IMR-90 (cell line): ENCODE results near the gene MAGEB2. TPM values are rescaled to one million over a fixed set of nuclear protein-coding genes. Genes with fewer than 3 reads are reported as not detected.

Experiments
- ATAC-seq: fragments of 200-7000 bp; cut with Tn5 transposase; 2 replicates; pipeline ENCODE4 v1.9.1; 2020; ENCODE audit warnings: low read depth, mild to moderate bottlenecking, moderate library complexity
- BruUV-seq: library from RNA; stranded (reverse); fragments of 400-500 nt; replicated peaks from 2 replicates; lab custom pipeline; 2021; lab: Mats Ljungman, UMichigan
- CTCF ChIA-PET: fragments of 300-600 bp; formaldehyde crosslinking; extraction: SDS; loops from one replicate; lab custom pipeline; 2021; ENCODE audit warnings: antibody characterized with exemption; lab: Yijun Ruan, JAX
- POLR2A ChIA-PET: fragments of 300-600 bp; sonication (Branson Sonifier 250); formaldehyde crosslinking; loops from one replicate; lab custom pipeline; 2022; ENCODE audit warnings: antibody characterized with exemption; ENCODE audit not compliant: unreplicated experiment; lab: Charles Lee
- DNase-seq: peaks from one replicate; pipeline ENCODE4 v3.0.0; 2013
- H2AFZ ChIP-seq: replicated peaks from 2 replicates; pipeline ENCODE3; 2013; ENCODE audit warnings: low read length, mild to moderate bottlenecking; ENCODE audit not compliant: poor library complexity
- H2AK5ac ChIP-seq: 2 replicates; pipeline ENCODE4 v1.6.1; 2013; ENCODE audit warnings: low read depth, low read length, inconsistent platforms
- H2AK9ac ChIP-seq: replicated peaks from 2 replicates; pipeline ENCODE3; 2013; ENCODE audit warnings: mild to moderate bottlenecking, low read depth, low read length, moderate library complexity; ENCODE audit not compliant: poor library complexity
- H2BK120ac ChIP-seq: 2 replicates; pipeline ENCODE4 v1.6.1; 2013; ENCODE audit warnings: low read depth, low read length, inconsistent platforms
- H2BK15ac ChIP-seq: 3 replicates; pipeline ENCODE4 v1.6.1; 2013; ENCODE audit warnings: low read depth, low read length, inconsistent platforms
- H2BK20ac ChIP-seq: 2 replicates; pipeline ENCODE4 v1.6.1; 2013; ENCODE audit warnings: low read depth, mild to moderate bottlenecking, inconsistent platforms, low read length, moderate library complexity
- H2BK5ac ChIP-seq: 2 replicates; pipeline ENCODE4 v1.6.1; 2013; ENCODE audit warnings: mild to moderate bottlenecking, low read depth, low read length, inconsistent platforms; ENCODE audit not compliant: poor library complexity, severe bottlenecking
- H3K14ac ChIP-seq: replicated peaks from 2 replicates; pipeline ENCODE4 v1.6.1; 2013; ENCODE audit warnings: low read depth, low read length, inconsistent platforms
- H3K18ac ChIP-seq: 2 replicates; pipeline ENCODE4 v1.6.1; 2013; ENCODE audit warnings: low read depth, low read length, control low read depth
- H3K23ac ChIP-seq: 2 replicates; pipeline ENCODE4 v1.6.1; 2013; ENCODE audit warnings: low read depth, low read length, inconsistent platforms
- H3K27ac ChIP-seq: 2 replicates; pipeline ENCODE4 v1.5.1; 2013; ENCODE audit warnings: mild to moderate bottlenecking, control low read depth, low read length; ENCODE audit not compliant: insufficient read depth
- H3K27me3 ChIP-seq: 2 replicates; pipeline ENCODE4 v1.6.1; 2013; ENCODE audit warnings: low read length; ENCODE audit not compliant: control insufficient read depth, insufficient read depth
- H3K36me3 ChIP-seq: 2 replicates; pipeline ENCODE4 v1.6.1; 2013; ENCODE audit warnings: low read length, mixed read lengths; ENCODE audit not compliant: control insufficient read depth, insufficient read depth
- H3K4ac ChIP-seq: 2 replicates; pipeline ENCODE4 v1.6.1; 2013; ENCODE audit warnings: low read depth, low read length, inconsistent platforms
- H3K4me1 ChIP-seq: 2 replicates; pipeline ENCODE4 v1.6.1; 2013; ENCODE audit warnings: low read length, mixed read lengths; ENCODE audit not compliant: control insufficient read depth, insufficient read depth
- H3K4me2 ChIP-seq: 2 replicates; pipeline ENCODE4 v1.6.1; 2013; ENCODE audit warnings: low read depth, mild to moderate bottlenecking, control low read depth, low read length, moderate library complexity
- H3K4me3 ChIP-seq: 2 replicates; pipeline ENCODE4 v1.5.1; 2013; ENCODE audit warnings: low read depth, mild to moderate bottlenecking, control low read depth, low read length, moderate library complexity; ENCODE audit not compliant: insufficient read depth
- H3K56ac ChIP-seq: 2 replicates; pipeline ENCODE4 v1.6.1; 2013; ENCODE audit warnings: low read length, inconsistent platforms; ENCODE audit not compliant: insufficient read depth; ENCODE audit errors: extremely low read depth
- H3K79me1 ChIP-seq, 2 experiments: 2 replicates each; pipeline ENCODE4 v1.6.1; 2013; ENCODE audit warnings: low read length in 2 of 2, inconsistent platforms in 1 of 2, low read depth in 1 of 2
- H3K9ac ChIP-seq: 2 replicates; pipeline ENCODE4 v1.6.1; 2013; ENCODE audit warnings: low read depth, low read length, control low read depth
- H3K9me1 ChIP-seq: 2 replicates; pipeline ENCODE4 v1.6.1; 2013; ENCODE audit warnings: low read length, inconsistent platforms; ENCODE audit not compliant: insufficient read depth
- H3K9me3 ChIP-seq: 2 replicates; pipeline ENCODE4 v1.6.1; 2013; ENCODE audit warnings: low read length; ENCODE audit not compliant: control insufficient read depth, insufficient read depth
- H4K20me1 ChIP-seq: 2 replicates; pipeline ENCODE4 v1.6.1; 2013; ENCODE audit warnings: low read length, inconsistent platforms; ENCODE audit not compliant: insufficient read depth
- H4K5ac ChIP-seq: 2 replicates; pipeline ENCODE4 v1.6.1; 2013; ENCODE audit warnings: mild to moderate bottlenecking, low read depth, low read length, control low read depth
- H4K8ac ChIP-seq, 2 experiments: 2 replicates each; pipeline ENCODE4 v1.6.1; 2013; ENCODE audit warnings: low read depth in 2 of 2, low read length in 2 of 2, control low read depth in 1 of 2, inconsistent platforms in 1 of 2
- H4K91ac ChIP-seq: 2 replicates; pipeline ENCODE4 v1.6.1; 2013; ENCODE audit warnings: low read depth, low read length, inconsistent platforms; ENCODE audit not compliant: insufficient read depth
- CEBPB ChIP-seq: IDR thresholded peaks from 2 replicates; pipeline ENCODE4 v1.6.1; 2012; ENCODE audit warnings: low read depth, low read length, improper control_type of control experiment
- CHD1 ChIP-seq: IDR thresholded peaks from 2 replicates; pipeline ENCODE4 v1.6.1; 2012; ENCODE audit warnings: low read depth, low read length, improper control_type of control experiment
- ELK1 ChIP-seq: fragments of 150-350 bp; IDR thresholded peaks from 2 replicates; pipeline ENCODE4 v1.6.1; 2016; ENCODE audit warnings: low read depth, mild to moderate bottlenecking, low read length, moderate library complexity, borderline replicate concordance
- FOS ChIP-seq: fragments of 150-350 bp; IDR thresholded peaks from 2 replicates; pipeline ENCODE4 v1.6.1; 2016; ENCODE audit warnings: low read depth, low read length
- MAFK ChIP-seq: IDR thresholded peaks from 2 replicates; pipeline ENCODE4 v1.6.1; 2012; ENCODE audit warnings: low read depth, low read length, improper control_type of control experiment
- MXI1 ChIP-seq: IDR thresholded peaks from 2 replicates; pipeline ENCODE4 v1.6.1; 2012; ENCODE audit warnings: low read depth, mild to moderate bottlenecking, low read length, moderate library complexity, borderline replicate concordance
- NFE2L2 ChIP-seq: fragments of 150-350 bp; IDR thresholded peaks from 2 replicates; pipeline ENCODE4 v1.6.1; 2016; ENCODE audit warnings: low read depth, mild to moderate bottlenecking, low read length
- POLR2A ChIP-seq: IDR thresholded peaks from 2 replicates; pipeline ENCODE4 v1.6.1; 2012; ENCODE audit warnings: mild to moderate bottlenecking, low read depth, low read length
- RCOR1 ChIP-seq: IDR thresholded peaks from 2 replicates; pipeline ENCODE4 v1.6.1; 2012; ENCODE audit warnings: mild to moderate bottlenecking, low read length, improper control_type of control experiment; ENCODE audit not compliant: insufficient replicate concordance
- RFX5 ChIP-seq: IDR thresholded peaks from 2 replicates; pipeline ENCODE4 v1.8.0; 2012; ENCODE audit warnings: low read depth, mild to moderate bottlenecking, low read length, moderate library complexity
- WGBS, 2 experiments: methylation state at CpG; one replicate each; pipeline versions ENCODE4 v1.1.5 to v1.1.7; 2013; ENCODE audit warnings: missing lambda C conversion rate in 2 of 2; ENCODE audit not compliant: insufficient read length in 1 of 2; ENCODE audit errors: extremely low coverage in 2 of 2; 5-methylcytosine and 5-hydroxymethylcytosine counted together
- dilution Hi-C: fragments of 300-500 bp; cut with HindIII; formaldehyde crosslinking; loops from one replicate; pipeline ENCODE4 v1.14.3; 2018; ENCODE audit warnings: low sequenced_read_pairs; ENCODE audit not compliant: unreplicated experiment
- in situ Hi-C: fragments of 300-500 bp; cut with MboI; formaldehyde crosslinking; loops from 3 replicates; pipeline ENCODE4 v1.14.3; 2019; ENCODE audit warnings: low sequenced_read_pairs, inconsistent platforms, mixed read lengths
- intact Hi-C: fragments of 100-400 bp; cut with micrococcal nuclease; formaldehyde crosslinking; loops from 2 replicates; pipeline ENCODE4 v1.10.0; 2022
- polyA plus RNA-seq, 3 experiments: library from polyadenylated mRNA; depleted of rRNA; stranded (reverse); fragments of >200 nt; gene quantifications; 2 replicates each; pipeline ENCODE4 v1.2.3, GENCODE V29; 2012; ENCODE audit warnings: low replicate concordance in 1 of 3
- total RNA-seq: library from RNA; depleted of rRNA; stranded (reverse); fragments of >200 nt; gene quantifications from 2 replicates; pipeline ENCODE4 v1.2.3, GENCODE V29; 2012
- TF ChIP-seq, protein P1 (sequence below): fragments of 150-350 bp; IDR thresholded peaks from 2 replicates; pipeline ENCODE4 v1.6.1; 2017; ENCODE audit warnings: mild to moderate bottlenecking, antibody characterized with exemption, low read length, low read depth
- TF ChIP-seq, protein P2 (sequence below): conservative IDR thresholded peaks from 2 replicates; pipeline ENCODE4 v1.5.1; 2012; ENCODE audit warnings: mild to moderate bottlenecking, low read depth, low read length, improper control_type of control experiment

MAGEB2 gene
- total and polyA plus RNA-seq, 2 of the 4 experiments (the other 2 are of a cell fraction): not detected

DNA sequence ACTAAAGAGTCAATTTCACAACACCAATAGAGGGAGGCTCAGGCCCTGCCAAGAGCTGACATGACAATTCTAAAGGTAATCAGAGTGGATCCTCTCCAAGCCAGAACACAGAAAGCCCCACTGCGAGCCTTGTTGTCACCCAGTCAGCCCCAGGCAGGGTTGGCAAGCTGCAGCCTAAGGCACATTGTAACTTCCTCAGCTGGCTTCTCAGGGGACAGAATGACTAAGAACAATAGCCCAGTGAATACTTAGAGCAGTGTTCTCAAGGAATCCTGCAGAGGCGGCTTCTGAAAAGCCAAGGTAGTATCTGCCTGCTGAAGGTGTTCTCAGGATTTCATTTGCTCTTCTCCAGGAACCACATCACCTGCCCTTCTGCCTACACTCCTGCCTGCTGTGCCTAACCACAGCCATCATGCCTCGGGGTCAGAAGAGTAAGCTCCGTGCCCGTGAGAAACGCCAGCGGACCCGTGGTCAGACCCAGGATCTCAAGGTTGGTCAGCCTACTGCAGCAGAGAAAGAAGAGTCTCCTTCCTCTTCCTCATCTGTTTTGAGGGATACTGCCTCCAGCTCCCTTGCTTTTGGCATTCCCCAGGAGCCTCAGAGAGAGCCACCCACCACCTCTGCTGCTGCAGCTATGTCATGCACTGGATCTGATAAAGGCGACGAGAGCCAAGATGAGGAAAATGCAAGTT is 26.5 kb downstream of the MAGEB2 start, which contains the start of gene MAGEB4:
Gene MAGEB4, plus strand, starts transcription at position 277 of the 692 bp plus-strand sequence. Its CDS starts 136 bp downstream, at position 413.
- Histone ChIP-seq H2BK5ac (no peak within 1 kb of the TSS), H3K18ac (no peak within 1 kb of the TSS), H2BK20ac (no peak within 1 kb of the TSS), H3K4me3 (no peak within 1 kb of the TSS), H4K91ac (no peak within 1 kb of the TSS), H4K8ac (no peak within 1 kb of the TSS), H3K27ac (no peak within 1 kb of the TSS), H3K14ac (no peak within 1 kb of the TSS), H4K5ac (no peak within 1 kb of the TSS), H3K9me1 (no peaks in the 10 kb centered on the region), H3K4me2 (no peak within 1 kb of the TSS), H2AK9ac (no peak within 1 kb of the TSS), H3K4me1 (no peaks in the 10 kb centered on the region), H3K9ac (no peak within 1 kb of the TSS), H3K27me3 (peaks cover 2% of the 10 kb centered on the region), H2BK120ac (no peak within 1 kb of the TSS), H3K23ac (no peak within 1 kb of the TSS), H2AK5ac (no peak within 1 kb of the TSS), H3K56ac (no peak within 1 kb of the TSS), H3K79me1 (no peaks in the 10 kb centered on the region), H2BK15ac (no peak within 1 kb of the TSS), H2AFZ (no peak within 1 kb of the TSS), H3K9me3 (no peaks in the 10 kb centered on the region), H3K36me3 (no peaks in the 10 kb centered on the region), H3K4ac (no peak within 1 kb of the TSS), H4K20me1 (no peaks in the 10 kb centered on the region)
- in situ Hi-C loops: no loop called here
- ATAC-seq (no peak), DNase-seq (no peak)
- no peak for TF ChIP-seq MAFK
- no peak for TF ChIP-seq MXI1
- TF ChIP-seq RFX5: no peak
- TF ChIP-seq FOS: no peak
- TF ChIP-seq, protein P1, sequence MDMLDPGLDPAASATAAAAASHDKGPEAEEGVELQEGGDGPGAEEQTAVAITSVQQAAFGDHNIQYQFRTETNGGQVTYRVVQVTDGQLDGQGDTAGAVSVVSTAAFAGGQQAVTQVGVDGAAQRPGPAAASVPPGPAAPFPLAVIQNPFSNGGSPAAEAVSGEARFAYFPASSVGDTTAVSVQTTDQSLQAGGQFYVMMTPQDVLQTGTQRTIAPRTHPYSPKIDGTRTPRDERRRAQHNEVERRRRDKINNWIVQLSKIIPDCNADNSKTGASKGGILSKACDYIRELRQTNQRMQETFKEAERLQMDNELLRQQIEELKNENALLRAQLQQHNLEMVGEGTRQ: no peak
- no peak for TF ChIP-seq CEBPB
- TF ChIP-seq ELK1: no peak
- no peak for TF ChIP-seq NFE2L2
- no peak for TF ChIP-seq RCOR1
- no peak for TF ChIP-seq POLR2A
- TF ChIP-seq, protein P2, sequence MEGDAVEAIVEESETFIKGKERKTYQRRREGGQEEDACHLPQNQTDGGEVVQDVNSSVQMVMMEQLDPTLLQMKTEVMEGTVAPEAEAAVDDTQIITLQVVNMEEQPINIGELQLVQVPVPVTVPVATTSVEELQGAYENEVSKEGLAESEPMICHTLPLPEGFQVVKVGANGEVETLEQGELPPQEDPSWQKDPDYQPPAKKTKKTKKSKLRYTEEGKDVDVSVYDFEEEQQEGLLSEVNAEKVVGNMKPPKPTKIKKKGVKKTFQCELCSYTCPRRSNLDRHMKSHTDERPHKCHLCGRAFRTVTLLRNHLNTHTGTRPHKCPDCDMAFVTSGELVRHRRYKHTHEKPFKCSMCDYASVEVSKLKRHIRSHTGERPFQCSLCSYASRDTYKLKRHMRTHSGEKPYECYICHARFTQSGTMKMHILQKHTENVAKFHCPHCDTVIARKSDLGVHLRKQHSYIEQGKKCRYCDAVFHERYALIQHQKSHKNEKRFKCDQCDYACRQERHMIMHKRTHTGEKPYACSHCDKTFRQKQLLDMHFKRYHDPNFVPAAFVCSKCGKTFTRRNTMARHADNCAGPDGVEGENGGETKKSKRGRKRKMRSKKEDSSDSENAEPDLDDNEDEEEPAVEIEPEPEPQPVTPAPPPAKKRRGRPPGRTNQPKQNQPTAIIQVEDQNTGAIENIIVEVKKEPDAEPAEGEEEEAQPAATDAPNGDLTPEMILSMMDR: no peak
- no peak for TF ChIP-seq CHD1
- intact Hi-C loops: no loop called here
- ChIA-PET POLR2A (no interaction called here), CTCF (no interaction called here)
- WGBS, 2 experiments: no CpG with 5 or more reads among the region's 10 CpGs
- dilution Hi-C loops: no loop called here
- no TSS peak for BruUV-seq
